KOPT-K1 (cell line): ENCODE data around the gene FBXO27.
"Not testable (repeated sequence)": the region's sequence is repeated elsewhere in the genome, so short reads cannot be mapped to it uniquely, and the experiment has no call there.

ENCODE experiments used
- H3K27ac ChIP-seq: fragments of 200-600 bp; sonication (generic); 2 replicates; pipeline ENCODE4 v1.5.1; 2016; ENCODE audit warnings: antibody characterized with exemption, mild to moderate bottlenecking, low read depth, low read length; ENCODE audit not compliant: poor library complexity, severe bottlenecking
- H3K36me3 ChIP-seq: fragments of 200-600 bp; sonication (generic); 2 replicates; pipeline ENCODE4 v1.5.1; 2017; ENCODE audit warnings: antibody characterized with exemption, mild to moderate bottlenecking, low read length, moderate library complexity; ENCODE audit not compliant: insufficient read depth
- H3K9me3 ChIP-seq: fragments of 200-600 bp; sonication (generic); 2 replicates; pipeline ENCODE4 v1.5.1; 2017; ENCODE audit warnings: antibody characterized with exemption, low read length, mild to moderate bottlenecking; ENCODE audit not compliant: insufficient read depth, poor library complexity, severe bottlenecking

FBXO27 gene

GRCh38 chr19:39032063-39032918 is at the start of gene FBXO27:
FBXO27 (minus strand) TSS chr19:39032549; CDS start chr19:39032227, 322 bp downstream.
- H3K36me3 ChIP-seq = no peaks in the 10 kb centered on the region
- no peaks in the 10 kb centered on the region for H3K9me3 ChIP-seq
- no peak within 1 kb of the TSS for H3K27ac ChIP-seq

GRCh38 chr19:39080431-39080830 is 48.1 kb upstream of the FBXO27 start:
- Histone ChIP-seq H3K36me3 (no peaks in the 10 kb centered on the region), H3K9me3 (no peaks in the 10 kb centered on the region), H3K27ac (no peak overlapping the region)

GRCh38 chr19:39078436-39079200 is 46.3 kb upstream of the FBXO27 start:
- no peak overlapping the region for H3K27ac ChIP-seq
- no peaks in the 10 kb centered on the region for H3K9me3 ChIP-seq
- H3K36me3 ChIP-seq = no peaks in the 10 kb centered on the region

- no peaks in the 10 kb centered on the region for H3K36me3 ChIP-seq
- no peak overlapping the region for H3K27ac ChIP-seq
- no peaks in the 10 kb centered on the region for H3K9me3 ChIP-seq
Observed at GRCh38 chr19:39077323-39077722, 45.0 kb upstream of the FBXO27 start.

- Histone ChIP-seq H3K9me3 (no peaks in the 10 kb centered on the region), H3K36me3 (no peaks in the 10 kb centered on the region), H3K27ac (no peak overlapping the region)
Observed at GRCh38 chr19:39074942-39075341, 42.6 kb upstream of the FBXO27 start.

- no peak overlapping the region for H3K27ac ChIP-seq
- H3K36me3 ChIP-seq = no peaks in the 10 kb centered on the region
- H3K9me3 ChIP-seq = no peaks in the 10 kb centered on the region
Observed at GRCh38 chr19:39074205-39074692, 41.9 kb upstream of the FBXO27 start.

GRCh38 chr19:39070888-39071287 is 38.5 kb upstream of the FBXO27 start:
- Histone ChIP-seq H3K27ac (no peak overlapping the region), H3K9me3 (no peaks in the 10 kb centered on the region), H3K36me3 (no peaks in the 10 kb centered on the region)

- H3K27ac ChIP-seq, H3K9me3 ChIP-seq, H3K36me3 ChIP-seq: not testable (repeated sequence)
Observed at GRCh38 chr19:39068259-39068658, 35.9 kb upstream of the FBXO27 start.

GRCh38 chr19:39067104-39067503 is 34.8 kb upstream of the FBXO27 start:
- no peaks in the 10 kb centered on the region for H3K36me3 ChIP-seq
- H3K9me3 ChIP-seq = no peaks in the 10 kb centered on the region
- no peak overlapping the region for H3K27ac ChIP-seq

- Histone ChIP-seq H3K9me3 (no peaks in the 10 kb centered on the region), H3K27ac (no peak overlapping the region), H3K36me3 (no peaks in the 10 kb centered on the region)
Observed at GRCh38 chr19:39065928-39066327, 33.6 kb upstream of the FBXO27 start.

- Histone ChIP-seq H3K9me3 (no peaks in the 10 kb centered on the region), H3K36me3 (no peaks in the 10 kb centered on the region), H3K27ac (no peak overlapping the region)
Observed at GRCh38 chr19:39064405-39064804, 32.1 kb upstream of the FBXO27 start.

GRCh38 chr19:39060171-39060570 is 27.8 kb upstream of the FBXO27 start:
- Histone ChIP-seq H3K9me3 (no peaks in the 10 kb centered on the region), H3K27ac (no peak overlapping the region), H3K36me3 (no peaks in the 10 kb centered on the region)

GRCh38 chr19:39059302-39059701 is 27.0 kb upstream of the FBXO27 start:
- H3K27ac ChIP-seq = no peak overlapping the region
- H3K36me3 ChIP-seq = no peaks in the 10 kb centered on the region
- no peaks in the 10 kb centered on the region for H3K9me3 ChIP-seq

- Histone ChIP-seq H3K9me3 (no peaks in the 10 kb centered on the region), H3K36me3 (no peaks in the 10 kb centered on the region), H3K27ac (no peak overlapping the region)
Observed at GRCh38 chr19:39057615-39058014, 25.3 kb upstream of the FBXO27 start.

GRCh38 chr19:39054091-39054470 is 21.7 kb upstream of the FBXO27 start:
- Histone ChIP-seq H3K27ac (no peak overlapping the region), H3K9me3 (no peaks in the 10 kb centered on the region), H3K36me3 (no peaks in the 10 kb centered on the region)
